DMS153 treated with DMSO at 0.1 percent for 48 hours (cell line): ENCODE data around the gene ENGASE.

Source experiments
- DNase-seq: peaks from one replicate; lab custom pipeline; 2025; ENCODE audit not compliant: unreplicated experiment; lab: John Stamatoyannopoulos, UW

The ENGASE gene

GRCh38 chr17:79135011-79135410 lies 60.4 kb downstream of the ENGASE start:
- DNase-seq, result no peak

GRCh38 chr17:79135628-79136405 lies 61.2 kb downstream of the ENGASE start:
- no peak for DNase-seq
